ENCODE measurements around the gene ITGA5.

DNA sequence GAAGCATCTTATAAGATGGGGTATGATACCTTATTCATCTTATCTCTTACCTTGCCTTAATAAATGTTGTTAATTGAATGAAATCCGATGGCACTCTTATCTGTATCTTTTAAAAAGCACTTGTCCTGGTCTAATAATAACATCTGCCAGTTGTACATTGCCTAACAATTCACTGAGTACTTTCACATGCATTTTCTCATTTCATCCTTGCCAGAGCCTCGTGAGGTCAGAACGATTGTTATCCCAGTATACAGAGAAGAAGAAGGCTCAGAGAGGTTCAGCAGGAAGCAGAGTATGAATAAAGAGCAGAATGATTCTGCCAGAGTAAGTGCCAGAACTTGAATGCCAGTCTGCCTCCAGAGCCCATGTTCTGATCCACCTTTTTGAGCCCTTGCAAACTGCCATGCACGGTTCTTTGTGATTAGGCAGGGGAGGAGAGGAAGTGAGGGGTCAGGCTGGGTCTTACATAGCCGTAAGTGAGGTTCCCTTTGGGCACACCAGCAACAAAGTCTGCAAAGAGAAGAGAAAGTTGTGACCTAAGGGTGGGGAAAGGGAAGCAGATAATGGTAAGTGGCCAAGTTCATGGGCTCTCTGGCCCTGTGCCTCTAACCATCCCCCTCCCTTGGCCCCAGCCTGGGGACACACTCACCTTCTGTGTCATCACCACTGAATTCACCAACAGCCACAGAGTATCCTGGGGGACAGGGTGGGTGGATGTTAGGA is 11.7 kb downstream of the ITGA5 start:
- TF ChIP-seq, protein P1, sequence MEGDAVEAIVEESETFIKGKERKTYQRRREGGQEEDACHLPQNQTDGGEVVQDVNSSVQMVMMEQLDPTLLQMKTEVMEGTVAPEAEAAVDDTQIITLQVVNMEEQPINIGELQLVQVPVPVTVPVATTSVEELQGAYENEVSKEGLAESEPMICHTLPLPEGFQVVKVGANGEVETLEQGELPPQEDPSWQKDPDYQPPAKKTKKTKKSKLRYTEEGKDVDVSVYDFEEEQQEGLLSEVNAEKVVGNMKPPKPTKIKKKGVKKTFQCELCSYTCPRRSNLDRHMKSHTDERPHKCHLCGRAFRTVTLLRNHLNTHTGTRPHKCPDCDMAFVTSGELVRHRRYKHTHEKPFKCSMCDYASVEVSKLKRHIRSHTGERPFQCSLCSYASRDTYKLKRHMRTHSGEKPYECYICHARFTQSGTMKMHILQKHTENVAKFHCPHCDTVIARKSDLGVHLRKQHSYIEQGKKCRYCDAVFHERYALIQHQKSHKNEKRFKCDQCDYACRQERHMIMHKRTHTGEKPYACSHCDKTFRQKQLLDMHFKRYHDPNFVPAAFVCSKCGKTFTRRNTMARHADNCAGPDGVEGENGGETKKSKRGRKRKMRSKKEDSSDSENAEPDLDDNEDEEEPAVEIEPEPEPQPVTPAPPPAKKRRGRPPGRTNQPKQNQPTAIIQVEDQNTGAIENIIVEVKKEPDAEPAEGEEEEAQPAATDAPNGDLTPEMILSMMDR (IDR thresholded peaks at IDR 0.05; ENCODE audit: insufficient read depth, low read depth, low read length), result no peak
- TF ChIP-seq EZH2 (IDR thresholded peaks at IDR 0.05; ENCODE audit: insufficient read depth, low read length), result no peak
